IPS DF 4.7 (cell line): ENCODE measurements around the gene GRIA4.
"Not testable (repeated sequence)": the region's sequence is repeated elsewhere in the genome, so short reads cannot be mapped to it uniquely, and the experiment has no call there.

Source experiments
- DNase-seq: peaks from one replicate; pipeline ENCODE4 v3.0.0-alpha.2; 2013; ENCODE audit warnings: low spot score; ENCODE audit errors: extremely low read depth

The GRIA4 gene

DNA sequence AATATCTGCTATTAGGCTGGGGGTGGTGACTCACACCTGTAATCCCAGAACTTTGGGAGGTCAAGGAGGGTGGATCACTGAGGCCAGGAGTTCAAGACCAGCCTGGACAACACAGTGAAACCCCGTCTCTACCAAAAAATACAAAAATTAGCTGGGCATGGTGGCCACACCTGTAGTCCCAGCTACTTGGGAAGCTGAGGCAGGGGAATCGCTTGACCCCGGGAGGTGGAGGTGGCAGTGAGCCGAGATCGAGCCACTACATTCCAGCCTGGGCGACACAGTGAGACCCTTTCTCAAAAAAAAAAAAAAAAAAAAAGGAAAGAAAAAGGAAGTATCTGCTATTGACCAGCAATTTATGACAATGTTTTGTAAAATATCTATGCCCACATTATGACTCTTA is 176.0 kb downstream of the GRIA4 start:
- DNase-seq, result not testable (repeated sequence)

- DNase-seq, result no peak
Measured at GRCh38 chr11:105786741-105787140, 176.9 kb downstream of the GRIA4 start.

DNA sequence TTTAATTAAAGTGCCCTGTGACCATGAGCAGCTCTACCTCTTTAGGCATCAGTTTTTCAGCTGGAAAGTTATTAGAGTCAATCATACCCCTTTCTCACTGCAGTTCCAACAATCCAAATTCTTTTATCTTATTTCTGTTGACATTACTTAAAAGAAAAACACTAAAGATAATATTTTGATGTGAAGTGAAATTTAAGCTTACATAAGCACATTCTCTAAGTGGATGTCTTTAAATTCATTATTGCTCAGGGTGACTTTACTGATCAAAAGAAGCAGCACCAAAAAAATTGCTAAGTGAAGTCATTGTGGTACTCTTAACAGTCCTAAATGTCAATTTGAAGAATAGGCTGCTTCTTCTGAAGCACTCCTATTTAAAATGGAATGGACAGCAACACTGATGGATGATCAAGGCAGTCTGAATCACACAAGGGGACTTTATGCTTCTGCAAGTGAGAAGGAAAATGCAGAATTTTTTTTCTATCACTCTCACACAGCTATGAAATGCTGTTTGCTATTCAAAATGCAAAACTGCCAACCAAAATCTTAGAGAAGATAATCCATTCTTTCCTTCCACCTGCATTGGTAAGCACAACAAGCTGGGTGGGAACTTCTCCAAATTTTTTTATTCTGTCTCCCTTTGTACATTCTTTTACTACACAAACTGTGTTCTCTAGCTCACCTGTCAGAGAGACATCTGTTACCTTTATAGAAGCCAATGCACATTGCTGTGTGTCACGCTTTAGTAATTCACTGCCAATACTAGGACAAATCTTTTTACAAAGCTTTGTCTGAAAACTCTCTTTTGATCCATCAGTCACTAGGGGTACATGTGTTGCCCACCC is 179.9 kb downstream of the GRIA4 start:
- no peak for DNase-seq

DNA sequence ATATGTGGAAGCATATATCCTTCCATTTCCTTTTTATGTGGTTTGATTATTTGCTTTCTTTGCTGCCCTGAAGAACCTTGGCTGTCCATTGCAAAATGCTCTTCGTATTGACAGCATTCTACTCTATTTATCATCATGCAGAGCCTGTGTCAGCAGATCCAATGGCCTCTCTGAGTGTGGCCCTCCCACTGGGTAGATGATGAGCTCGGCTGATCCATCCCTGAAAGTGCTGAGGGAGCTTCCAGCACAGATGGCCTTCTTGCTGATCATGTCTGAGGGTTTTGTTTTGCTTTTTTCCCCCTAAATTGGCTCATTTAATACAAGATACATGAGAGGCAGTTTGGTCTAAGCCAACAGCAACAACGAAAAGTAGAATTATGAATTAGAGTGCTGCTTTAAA is 181.0 kb downstream of the GRIA4 start:
- no peak for DNase-seq

DNA sequence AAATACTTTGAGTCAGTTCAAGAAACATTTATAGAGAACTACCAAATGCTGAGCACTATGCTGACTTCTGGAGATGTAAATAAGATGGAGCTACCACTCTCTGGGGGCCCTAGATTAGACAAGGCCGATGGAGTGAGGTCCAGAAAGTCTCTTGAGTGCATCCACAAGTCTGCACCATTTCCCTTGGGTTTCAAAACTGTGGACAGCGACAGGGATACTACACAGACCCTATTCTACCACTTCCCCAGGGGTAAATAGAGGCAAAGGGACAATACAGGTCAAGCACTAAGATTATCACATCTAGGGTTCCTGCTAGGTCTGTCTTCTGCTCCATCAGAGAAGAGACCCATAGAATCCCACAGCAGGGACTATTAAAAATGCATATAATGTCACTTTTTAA is 183.2 kb downstream of the GRIA4 start:
- DNase-seq, result no peak

- DNase-seq, result no peak
Measured at GRCh38 chr11:105799263-105799662, 189.4 kb downstream of the GRIA4 start.

- DNase-seq, result no peak
Measured at GRCh38 chr11:105799728-105800462, 190.0 kb downstream of the GRIA4 start.

GRCh38 chr11:105802390-105802789 is 192.5 kb downstream of the GRIA4 start:
- no peak for DNase-seq

DNA sequence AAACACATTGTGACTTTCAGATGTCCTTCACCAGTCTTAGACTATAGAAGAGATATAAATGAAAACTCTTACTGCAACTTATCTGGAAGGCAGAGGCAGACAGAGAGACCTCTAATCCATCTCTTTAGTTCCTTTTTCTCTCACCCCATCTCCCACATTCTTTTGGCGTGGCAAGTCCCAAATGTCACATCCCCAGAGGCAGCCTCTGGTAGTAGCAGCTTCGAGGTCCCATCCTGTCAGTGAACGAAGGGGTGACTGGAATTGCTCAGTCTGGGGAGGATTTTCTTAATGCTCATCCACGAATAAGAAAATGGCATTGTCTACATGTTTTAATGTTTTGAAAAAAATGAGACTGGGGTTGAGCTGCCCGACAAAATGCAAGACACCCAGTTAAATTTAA is 201.4 kb downstream of the GRIA4 start:
- DNase-seq, result no peak

GRCh38 chr11:105821372-105821771 is 211.5 kb downstream of the GRIA4 start:
- no peak for DNase-seq

DNA sequence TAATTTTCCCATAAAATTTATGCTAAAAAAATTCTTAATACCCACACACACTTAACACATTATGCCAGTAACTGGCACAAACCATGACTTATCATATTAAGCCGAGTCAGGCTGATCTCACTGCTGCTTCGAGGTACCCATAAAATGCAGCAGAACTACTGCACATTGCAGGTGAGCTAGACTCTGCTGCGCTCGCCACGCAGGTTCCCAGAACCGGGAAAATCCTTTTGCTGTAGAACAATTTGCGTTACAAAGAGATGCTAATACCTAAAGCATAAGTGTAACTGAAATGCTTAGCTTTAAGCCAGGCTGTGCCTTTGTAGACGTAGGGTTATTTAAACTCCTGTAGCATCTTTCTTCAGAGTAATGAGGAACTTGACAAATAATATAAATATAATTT is 211.9 kb downstream of the GRIA4 start:
- no peak for DNase-seq

DNA sequence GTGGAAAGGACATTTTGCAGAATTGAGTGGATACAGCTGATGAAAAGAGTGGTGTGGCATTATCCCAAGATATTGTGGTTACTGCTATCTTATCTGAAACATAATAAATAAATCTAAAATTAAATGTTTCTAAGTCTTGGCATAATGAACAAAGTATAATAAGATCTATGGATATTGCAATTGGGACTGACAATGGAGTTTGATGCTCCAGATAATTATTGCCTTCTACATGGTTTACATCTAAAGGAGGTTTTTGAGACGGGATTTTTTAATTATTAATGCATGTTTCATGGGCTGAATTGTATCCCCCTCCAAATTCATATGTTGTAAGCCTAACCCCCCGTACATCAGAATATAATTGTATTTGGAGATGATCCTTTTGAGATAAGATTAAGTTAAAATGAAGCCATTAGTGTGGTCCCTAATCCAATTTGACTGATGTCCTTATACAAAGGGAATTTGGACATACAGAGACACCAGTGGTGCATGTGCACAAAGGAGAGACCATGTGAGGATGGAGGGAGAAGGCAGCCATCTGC is 213.7 kb downstream of the GRIA4 start:
- DNase-seq, result no peak

GRCh38 chr11:105824457-105825013 is 214.7 kb downstream of the GRIA4 start:
- DNase-seq, result no peak

DNA sequence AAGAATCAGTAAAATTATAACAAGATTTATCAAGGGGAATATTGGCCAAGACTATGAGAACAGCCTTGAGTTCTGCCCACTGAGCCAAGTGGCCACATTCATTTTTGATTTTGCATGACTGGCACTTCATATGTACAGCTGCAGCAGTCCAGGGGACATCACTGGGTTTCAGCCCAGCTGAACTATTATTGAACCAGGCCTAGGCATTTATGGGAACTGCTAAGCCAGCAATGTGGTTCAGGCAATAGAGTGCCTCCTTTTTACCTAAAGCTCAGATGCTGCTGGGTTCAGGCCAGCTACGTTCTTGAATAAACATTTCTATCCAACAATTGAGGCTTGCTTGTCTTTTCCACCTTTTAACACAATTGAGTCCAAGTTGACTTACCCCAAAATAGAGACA is 215.3 kb downstream of the GRIA4 start:
- DNase-seq, result no peak

- DNase-seq, result no peak
Measured at GRCh38 chr11:105827906-105828305, 218.0 kb downstream of the GRIA4 start.

GRCh38 chr11:105829084-105829483 is 219.2 kb downstream of the GRIA4 start:
- DNase-seq, result no peak

DNA sequence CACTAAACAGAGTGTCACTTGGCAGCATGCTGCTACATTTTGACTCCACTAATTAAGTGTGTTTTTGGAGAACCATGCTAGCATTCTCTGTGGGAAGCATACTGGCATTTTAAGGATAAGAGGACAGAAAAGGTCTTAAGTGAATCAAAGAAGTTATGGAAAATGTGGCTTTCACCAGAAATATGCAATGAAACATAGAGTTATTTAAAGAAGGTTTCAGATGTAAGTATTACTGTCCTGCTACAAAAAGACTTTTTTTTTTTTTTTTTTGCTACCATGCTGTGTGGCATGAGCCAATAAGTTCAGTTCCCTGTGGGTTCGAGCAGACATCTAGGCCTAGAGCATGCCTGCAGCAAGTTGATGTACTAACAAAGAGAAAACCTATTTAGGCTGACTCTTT is 224.6 kb downstream of the GRIA4 start:
- DNase-seq, result no peak

DNA sequence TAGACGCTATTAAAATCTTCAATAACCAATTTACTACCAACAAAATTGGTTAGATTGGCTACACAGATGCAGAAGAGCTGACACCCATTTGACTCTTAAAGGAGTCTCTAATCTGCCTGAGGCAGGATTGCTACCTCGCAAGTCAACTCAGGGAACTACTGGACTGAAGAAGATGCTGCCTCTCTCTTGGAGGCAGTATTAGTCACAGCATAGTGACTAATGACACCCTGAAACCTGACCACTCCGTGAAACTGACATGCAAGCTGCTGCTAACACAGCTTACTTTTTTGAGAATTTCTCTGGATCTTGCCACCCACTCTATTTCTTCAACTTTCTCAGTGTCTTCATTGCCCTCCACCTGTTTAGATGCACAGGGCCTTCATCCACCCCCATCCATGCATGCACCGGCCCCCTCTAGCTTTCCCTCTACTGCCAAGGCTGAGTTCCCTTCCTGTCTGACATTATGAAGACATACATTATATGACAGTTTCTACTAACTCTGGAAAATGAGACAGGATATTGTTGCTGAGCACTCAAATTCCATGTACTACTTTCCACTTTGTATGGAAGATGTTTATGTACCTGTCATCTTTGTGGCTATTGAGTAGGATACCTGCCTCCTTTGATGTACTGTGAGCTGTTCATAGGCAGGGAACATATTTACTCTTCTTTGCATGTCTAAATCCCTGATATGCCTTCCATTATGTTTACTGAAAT is 229.0 kb downstream of the GRIA4 start:
- DNase-seq, result no peak

DNA sequence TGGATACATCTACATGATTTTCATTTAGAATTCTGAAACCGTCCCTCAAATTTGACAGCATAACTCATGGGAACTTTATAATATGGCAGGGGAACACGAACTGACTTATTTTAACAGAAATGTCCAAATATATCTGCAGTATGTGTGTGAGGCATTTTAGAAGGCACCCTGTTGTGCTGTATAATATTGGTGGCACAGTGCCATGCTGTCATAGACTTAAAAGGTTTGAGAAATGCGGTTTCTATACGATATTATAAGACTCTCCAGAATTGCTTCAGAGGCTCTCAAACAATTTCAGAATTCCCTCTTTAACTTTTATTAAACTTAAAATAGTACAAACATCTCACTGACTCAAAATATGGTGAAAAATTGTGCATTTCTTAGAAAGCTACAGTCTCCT is 230.5 kb downstream of the GRIA4 start:
- no peak for DNase-seq

DNA sequence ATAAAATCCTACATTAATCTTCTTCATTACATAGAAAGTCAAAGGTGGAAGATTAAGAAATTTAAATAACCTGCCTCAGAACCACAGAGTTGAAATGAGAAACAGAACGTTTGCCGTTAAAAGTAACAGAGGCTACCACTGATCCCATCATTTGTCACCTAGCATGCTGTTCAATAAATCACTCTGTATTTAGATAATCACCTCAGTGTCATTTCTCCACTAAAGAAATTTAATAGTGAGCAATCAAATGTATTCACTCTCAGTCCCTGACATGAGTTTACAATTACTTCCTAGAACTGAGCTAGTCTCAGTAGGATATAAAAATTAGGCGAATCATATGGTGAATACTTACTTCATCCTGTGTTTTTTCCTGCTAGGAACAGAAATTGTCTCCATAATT is 242.5 kb downstream of the GRIA4 start:
- no peak for DNase-seq

DNA sequence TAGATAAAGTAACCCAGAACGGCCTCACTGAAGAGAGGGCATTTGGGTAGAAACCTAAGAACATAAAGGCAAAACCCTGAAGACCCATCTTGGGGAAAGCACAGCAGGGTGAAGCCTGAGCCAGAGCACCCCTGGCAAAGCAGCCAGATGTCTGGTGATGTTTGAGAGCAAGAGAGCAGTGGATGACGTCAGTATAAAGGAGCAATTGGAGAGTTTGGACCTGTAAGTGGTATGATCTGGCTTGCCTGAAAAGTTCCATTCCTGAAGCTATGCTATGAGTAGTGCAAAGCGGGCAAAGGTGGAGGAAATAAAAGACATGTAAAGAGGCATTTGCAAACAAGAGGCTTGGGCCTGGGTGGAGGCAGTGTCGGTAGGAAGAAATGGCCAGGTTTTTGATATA is 244.4 kb downstream of the GRIA4 start:
- no peak for DNase-seq

GRCh38 chr11:105856954-105857353 is 247.1 kb downstream of the GRIA4 start:
- DNase-seq, result no peak
